Measurements from ENCODE around the gene SLC23A3. TPM values are rescaled to one million over a fixed set of nuclear protein-coding genes. Genes with fewer than 3 reads are reported as not detected.

Gene SLC23A3
- total RNA-seq, 3 donors from 2014 or later (not counting 1 experiment from before 2014, with no cell fraction given), result 0.48 to 1.1 (median 0.89) TPM

GRCh38 chr2:219118504-219118903, 51.3 kb downstream of the SLC23A3 start:
- Mint-ChIP-seq H3K27me3 (ENCODE audit: low read depth in 2 of 2) (no peaks in the 10 kb centered on the region), H3K27ac (no peak overlapping the region), H3K36me3 (no peaks in the 10 kb centered on the region), H3K4me3 (no peak overlapping the region), H3K9me3 (no peaks in the 10 kb centered on the region), H3K4me1 (peaks cover 9 to 16% of the 10 kb centered on the region in 2 donors)
- no peak for ATAC-seq
- no peak for DNase-seq
- Histone ChIP-seq H3K27ac (ENCODE audit: low read length) (no peak overlapping the region), H3K4me1 (ENCODE audit: control insufficient read depth, insufficient read depth, low read length) (peaks cover under 1% of the 10 kb centered on the region), H3K9me3 (ENCODE audit: control insufficient read depth, insufficient read depth, low read length) (no peaks in the 10 kb centered on the region), H3K27me3 (ENCODE audit: control insufficient read depth, insufficient read depth, low read length) (no peaks in the 10 kb centered on the region), H3K4me3 (ENCODE audit: low read length) (no peak overlapping the region), H3K36me3 (ENCODE audit: control insufficient read depth, insufficient read depth, low read length) (no peaks in the 10 kb centered on the region)
- WGBS (ENCODE audit: insufficient coverage), result 83% methylated on average over 12 of the region's 12 CpGs
- TF ChIP-seq, protein P1, sequence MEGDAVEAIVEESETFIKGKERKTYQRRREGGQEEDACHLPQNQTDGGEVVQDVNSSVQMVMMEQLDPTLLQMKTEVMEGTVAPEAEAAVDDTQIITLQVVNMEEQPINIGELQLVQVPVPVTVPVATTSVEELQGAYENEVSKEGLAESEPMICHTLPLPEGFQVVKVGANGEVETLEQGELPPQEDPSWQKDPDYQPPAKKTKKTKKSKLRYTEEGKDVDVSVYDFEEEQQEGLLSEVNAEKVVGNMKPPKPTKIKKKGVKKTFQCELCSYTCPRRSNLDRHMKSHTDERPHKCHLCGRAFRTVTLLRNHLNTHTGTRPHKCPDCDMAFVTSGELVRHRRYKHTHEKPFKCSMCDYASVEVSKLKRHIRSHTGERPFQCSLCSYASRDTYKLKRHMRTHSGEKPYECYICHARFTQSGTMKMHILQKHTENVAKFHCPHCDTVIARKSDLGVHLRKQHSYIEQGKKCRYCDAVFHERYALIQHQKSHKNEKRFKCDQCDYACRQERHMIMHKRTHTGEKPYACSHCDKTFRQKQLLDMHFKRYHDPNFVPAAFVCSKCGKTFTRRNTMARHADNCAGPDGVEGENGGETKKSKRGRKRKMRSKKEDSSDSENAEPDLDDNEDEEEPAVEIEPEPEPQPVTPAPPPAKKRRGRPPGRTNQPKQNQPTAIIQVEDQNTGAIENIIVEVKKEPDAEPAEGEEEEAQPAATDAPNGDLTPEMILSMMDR (IDR thresholded peaks at IDR 0.05), result no peak
- intact Hi-C loops (cut with micrococcal nuclease), result no loop called here

- peaks cover 0 to 8% of the 10 kb centered on the region in 2 donors for H3K4me1 Mint-ChIP-seq
- H3K36me3 ChIP-seq (ENCODE audit: control insufficient read depth, insufficient read depth, low read length), result no peaks in the 10 kb centered on the region
- H3K36me3 Mint-ChIP-seq, result no peaks in the 10 kb centered on the region
- H3K9me3 Mint-ChIP-seq, result no peaks in the 10 kb centered on the region
- no peak overlapping the region for H3K27ac Mint-ChIP-seq
- intact Hi-C loops (cut with micrococcal nuclease), result no loop called here
- no peak for ATAC-seq
- WGBS (ENCODE audit: insufficient coverage), result 92% methylated on average over 8 of the region's 8 CpGs
- H3K27me3 Mint-ChIP-seq (ENCODE audit: low read depth in 2 of 2), result no peaks in the 10 kb centered on the region
- H3K27me3 ChIP-seq (ENCODE audit: control insufficient read depth, insufficient read depth, low read length), result no peaks in the 10 kb centered on the region
- no peak overlapping the region for H3K4me3 Mint-ChIP-seq
- no peaks in the 10 kb centered on the region for H3K4me1 ChIP-seq (ENCODE audit: control insufficient read depth, insufficient read depth, low read length)
- H3K27ac ChIP-seq (ENCODE audit: low read length), result no peak overlapping the region
- no peak for DNase-seq
- no peaks in the 10 kb centered on the region for H3K9me3 ChIP-seq (ENCODE audit: control insufficient read depth, insufficient read depth, low read length)
- TF ChIP-seq, protein P1 (IDR thresholded peaks at IDR 0.05), result no peak
- no peak overlapping the region for H3K4me3 ChIP-seq (ENCODE audit: low read length)
Observed at GRCh38 chr2:219116776-219117646, 52.8 kb downstream of the SLC23A3 start.

DNA sequence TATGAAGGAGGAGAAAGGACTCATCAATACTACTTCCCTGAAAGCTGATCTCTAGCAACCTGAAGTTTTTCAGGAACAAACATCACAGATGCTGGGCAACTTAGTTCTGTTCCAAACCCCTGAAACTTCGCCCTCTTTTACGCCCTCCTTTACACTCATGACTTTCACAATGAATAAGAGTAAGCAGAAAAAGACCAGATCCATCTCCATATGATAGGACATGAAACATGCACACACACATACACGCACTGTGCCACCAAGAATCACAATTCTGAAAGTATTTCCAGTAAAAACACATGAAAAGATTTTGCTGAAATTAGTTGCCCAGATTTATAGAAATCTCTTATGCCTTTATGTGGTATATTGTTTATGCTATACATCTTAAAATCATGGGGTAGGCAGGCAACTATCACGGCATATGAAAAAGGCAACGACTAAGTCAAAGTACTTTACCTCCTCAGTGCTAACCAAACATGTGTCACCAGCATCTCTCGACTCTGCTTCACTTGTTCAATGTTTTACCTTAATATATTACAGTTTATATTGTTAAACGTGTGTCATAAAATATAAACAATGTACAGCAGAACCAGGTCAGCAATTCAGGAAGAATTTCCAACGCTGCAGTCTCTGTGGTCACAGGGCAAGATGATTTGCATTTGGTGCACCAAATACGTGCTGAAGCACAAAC, 57.0 kb downstream of the SLC23A3 start:
- no peaks in the 10 kb centered on the region for H3K27me3 Mint-ChIP-seq (ENCODE audit: low read depth in 2 of 2)
- no peak overlapping the region for H3K27ac Mint-ChIP-seq
- no peaks in the 10 kb centered on the region for H3K36me3 ChIP-seq (ENCODE audit: control insufficient read depth, insufficient read depth, low read length)
- ATAC-seq, result no peak
- H3K27ac ChIP-seq (ENCODE audit: low read length), result no peak overlapping the region
- peaks cover 1% of the 10 kb centered on the region for H3K4me1 ChIP-seq (ENCODE audit: control insufficient read depth, insufficient read depth, low read length)
- 68% methylated on average over 7 of the region's 9 CpGs for WGBS (ENCODE audit: insufficient coverage)
- no peaks in the 10 kb centered on the region for H3K27me3 ChIP-seq (ENCODE audit: control insufficient read depth, insufficient read depth, low read length)
- intact Hi-C loops (cut with micrococcal nuclease), result no loop called here
- H3K9me3 Mint-ChIP-seq, result no peaks in the 10 kb centered on the region
- DNase-seq, result no peak
- no peak overlapping the region for H3K4me3 Mint-ChIP-seq
- H3K4me1 Mint-ChIP-seq, result peaks cover 0 to 28% of the 10 kb centered on the region in 2 donors
- no peaks in the 10 kb centered on the region for H3K36me3 Mint-ChIP-seq
- TF ChIP-seq, protein P1 (IDR thresholded peaks at IDR 0.05), result no peak
- H3K9me3 ChIP-seq (ENCODE audit: control insufficient read depth, insufficient read depth, low read length), result no peaks in the 10 kb centered on the region
- H3K4me3 ChIP-seq (ENCODE audit: low read length), result no peak overlapping the region
